Stimulated activated memory B cell treated with anti-CD40 and anti-IgM and Interleukin-4, amounts not matched to agents 10 μg/mL and 1 μg/mL and 100 μg/mL, for 72 hours (primary cell): ENCODE measurements around the gene RGP1.
A peak's percentile ranks its signal among the peaks of the same experiment; 100 is the strongest.

Source experiments
- ATAC-seq: fragments of 150-1000 bp; cut with Tn5 transposase; 2 replicates; pipeline ENCODE4 v1.10.0; 2021
- H3K27ac Mint-ChIP-seq: one replicate; pipeline ENCODE4 v1.8.0; 2022; ENCODE audit warnings: mild to moderate bottlenecking, mixed read lengths
- H3K27me3 Mint-ChIP-seq: one replicate; pipeline ENCODE4 v1.8.0; 2022; ENCODE audit warnings: mixed read lengths
- H3K36me3 Mint-ChIP-seq: one replicate; pipeline ENCODE4 v1.8.0; 2022; ENCODE audit warnings: mixed read lengths
- H3K4me1 Mint-ChIP-seq: one replicate; pipeline ENCODE4 v1.8.0; 2022; ENCODE audit warnings: mixed read lengths
- H3K4me3 Mint-ChIP-seq: one replicate; pipeline ENCODE4 v1.8.0; 2022; ENCODE audit warnings: mild to moderate bottlenecking, moderate library complexity, mixed read lengths
- H3K9me3 Mint-ChIP-seq: one replicate; pipeline ENCODE4 v1.8.0; 2022; ENCODE audit warnings: mixed read lengths

Gene RGP1

DNA sequence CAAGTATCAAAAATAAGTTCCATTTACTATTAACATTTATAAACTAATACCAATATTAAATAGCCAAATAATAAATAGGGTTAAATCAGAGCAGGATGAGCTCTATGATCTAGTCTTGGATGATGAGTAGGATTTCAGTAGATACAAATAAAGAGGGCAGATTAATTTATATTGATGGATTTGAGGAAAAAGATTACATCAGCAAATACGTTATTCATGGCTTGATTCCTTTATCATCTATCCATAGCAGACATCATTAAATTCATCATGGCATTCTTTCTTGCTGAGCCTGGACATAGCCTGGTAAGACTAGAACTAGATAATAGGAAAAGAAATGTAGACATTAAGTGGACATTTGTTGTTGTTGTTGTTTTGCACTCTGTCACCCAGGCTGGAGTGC, 18.4 kb downstream of the RGP1 start:
- Mint-ChIP-seq H3K9me3 (no peaks in the 10 kb centered on the region), H3K4me1 (peaks cover 6% of the 10 kb centered on the region), H3K36me3 (no peaks in the 10 kb centered on the region), H3K27me3 (no peaks in the 10 kb centered on the region), H3K4me3 (no peak overlapping the region), H3K27ac (no peak overlapping the region)
- no peak for ATAC-seq

DNA sequence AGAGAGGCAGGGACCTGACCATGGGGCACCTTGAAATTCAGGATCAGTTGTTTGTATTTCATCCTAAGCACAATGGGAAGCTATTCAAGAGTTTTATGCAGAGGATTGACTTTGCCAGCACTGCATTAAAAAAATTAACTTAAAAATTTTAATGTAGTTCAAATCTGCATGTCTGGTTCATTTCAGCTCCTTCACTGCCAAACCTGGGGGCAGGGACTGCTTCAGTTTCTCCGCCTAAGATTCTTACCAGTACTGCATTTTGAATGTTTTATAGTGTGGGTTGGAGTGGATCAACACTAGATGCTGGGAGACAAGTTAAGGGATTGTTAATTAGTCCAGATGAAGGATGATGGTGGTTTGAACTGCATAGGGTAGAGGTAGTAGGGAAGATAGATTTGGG, 20.7 kb downstream of the RGP1 start:
- no peak for ATAC-seq
- Mint-ChIP-seq H3K27me3 (no peaks in the 10 kb centered on the region), H3K4me3 (no peak overlapping the region), H3K9me3 (no peaks in the 10 kb centered on the region), H3K36me3 (no peaks in the 10 kb centered on the region), H3K27ac (no peak overlapping the region), H3K4me1 (peaks cover 1% of the 10 kb centered on the region)

DNA sequence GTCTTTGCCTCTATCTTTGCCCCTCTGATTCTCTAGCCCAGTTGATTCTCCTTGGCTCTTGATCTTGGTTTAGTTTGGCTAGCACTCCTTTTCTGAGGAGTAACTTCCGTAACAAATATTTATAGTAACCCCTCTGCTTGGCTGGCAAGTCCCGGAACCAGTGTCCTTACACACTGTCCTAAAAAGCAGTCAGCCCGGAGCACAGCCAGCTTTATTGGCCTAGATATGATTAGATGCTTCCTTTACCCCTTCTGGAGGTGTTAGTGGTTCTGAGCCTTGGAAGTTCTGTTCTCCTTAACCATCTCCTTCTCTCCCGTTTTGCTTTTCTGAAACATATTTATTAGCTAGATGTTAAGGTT, 22.0 kb downstream of the RGP1 start:
- no peaks in the 10 kb centered on the region for H3K36me3 Mint-ChIP-seq
- no peaks in the 10 kb centered on the region for H3K9me3 Mint-ChIP-seq
- H3K27ac Mint-ChIP-seq: no peak overlapping the region
- H3K4me3 Mint-ChIP-seq: no peak overlapping the region
- ATAC-seq: no peak
- no peaks in the 10 kb centered on the region for H3K27me3 Mint-ChIP-seq
- peaks cover 14% of the 10 kb centered on the region for H3K4me1 Mint-ChIP-seq

DNA sequence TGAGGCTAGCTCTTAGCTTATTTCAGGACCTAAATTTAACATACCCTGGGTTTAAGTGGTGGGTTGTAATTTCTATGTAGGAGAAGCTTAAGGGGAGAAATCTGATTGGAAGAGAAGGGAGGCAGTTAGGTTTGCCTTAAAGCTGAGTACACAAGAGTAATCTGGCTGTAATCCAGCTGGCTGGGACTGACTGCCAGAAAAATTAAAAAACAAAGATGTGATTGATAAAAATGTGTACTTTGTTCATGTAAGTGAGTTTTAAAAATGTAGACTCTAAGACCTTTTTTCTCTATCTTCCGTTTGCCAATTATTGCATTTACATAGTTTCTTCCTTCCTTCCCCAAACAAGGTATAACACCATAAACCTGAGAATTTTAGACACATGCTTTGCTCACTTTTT, 22.4 kb downstream of the RGP1 start:
- peaks cover 18% of the 10 kb centered on the region for H3K4me1 Mint-ChIP-seq
- H3K4me3 Mint-ChIP-seq: no peak overlapping the region
- H3K9me3 Mint-ChIP-seq: no peaks in the 10 kb centered on the region
- no peak overlapping the region for H3K27ac Mint-ChIP-seq
- H3K36me3 Mint-ChIP-seq: no peaks in the 10 kb centered on the region
- H3K27me3 Mint-ChIP-seq: no peaks in the 10 kb centered on the region
- ATAC-seq: no peak

DNA sequence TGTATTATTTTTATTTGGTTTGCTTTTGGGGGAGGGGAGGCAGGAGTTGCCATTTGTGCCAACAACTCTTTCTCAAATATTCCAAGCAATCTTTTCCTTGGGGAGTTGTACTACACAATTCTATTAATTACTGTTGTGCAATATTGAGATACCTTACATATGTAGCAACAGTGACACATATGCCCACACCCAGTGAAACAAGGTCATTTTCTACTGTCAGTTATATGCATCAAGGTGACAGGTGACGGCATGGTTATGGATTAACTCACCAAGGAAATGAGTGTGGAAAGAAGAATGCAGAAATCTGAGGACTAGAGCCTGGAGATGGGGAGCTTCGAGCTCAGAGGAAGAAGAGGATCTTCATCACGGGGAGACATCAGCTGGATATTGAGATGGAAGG, 22.9 kb downstream of the RGP1 start:
- Mint-ChIP-seq H3K9me3 (no peaks in the 10 kb centered on the region), H3K4me3 (no peak overlapping the region), H3K4me1 (peaks cover 18% of the 10 kb centered on the region), H3K27ac (no peak overlapping the region), H3K36me3 (no peaks in the 10 kb centered on the region), H3K27me3 (no peaks in the 10 kb centered on the region)
- no peak for ATAC-seq

DNA sequence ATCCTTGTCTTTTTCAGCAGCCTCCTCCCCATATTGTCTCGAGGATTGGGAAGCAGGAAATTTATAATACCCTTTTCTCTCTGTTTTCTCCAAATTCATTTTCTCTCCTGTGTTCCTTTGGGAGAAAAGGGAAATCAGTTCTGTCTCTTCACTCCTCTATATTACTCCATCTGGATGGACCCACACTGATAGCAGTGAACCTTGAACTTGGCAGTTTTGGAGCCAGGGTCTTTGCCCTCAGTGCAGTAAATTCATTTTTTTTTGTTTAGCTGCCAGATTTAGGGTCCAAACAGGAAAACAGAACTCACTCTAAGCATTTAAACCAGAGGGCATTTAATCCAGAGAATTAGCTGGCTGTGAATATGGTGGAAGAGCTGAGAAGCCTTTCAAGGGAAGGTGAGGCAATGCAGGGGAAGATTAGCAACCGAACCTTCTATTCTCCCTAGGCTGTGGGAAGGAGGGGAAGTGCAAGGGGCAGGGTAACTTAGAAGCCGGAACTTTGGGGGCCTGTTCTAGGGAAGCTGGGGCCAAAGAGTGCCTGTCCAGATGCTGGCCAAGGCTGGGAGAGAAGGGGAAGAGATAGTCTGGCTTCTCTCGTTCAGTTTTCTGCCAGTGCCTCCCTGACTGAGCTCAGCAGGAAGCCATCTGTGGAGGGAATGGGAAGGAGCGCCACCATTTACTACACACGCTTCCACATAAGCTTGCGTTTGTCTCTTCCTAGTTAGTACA, 26.0 kb downstream of the RGP1 start:
- ATAC-seq: no peak
- Mint-ChIP-seq H3K27me3 (no peaks in the 10 kb centered on the region), H3K36me3 (peaks cover 2% of the 10 kb centered on the region), H3K4me3 (no peak overlapping the region), H3K9me3 (no peaks in the 10 kb centered on the region), H3K4me1 (peaks cover 18% of the 10 kb centered on the region), H3K27ac (peak overlapping the region; percentile 81)

DNA sequence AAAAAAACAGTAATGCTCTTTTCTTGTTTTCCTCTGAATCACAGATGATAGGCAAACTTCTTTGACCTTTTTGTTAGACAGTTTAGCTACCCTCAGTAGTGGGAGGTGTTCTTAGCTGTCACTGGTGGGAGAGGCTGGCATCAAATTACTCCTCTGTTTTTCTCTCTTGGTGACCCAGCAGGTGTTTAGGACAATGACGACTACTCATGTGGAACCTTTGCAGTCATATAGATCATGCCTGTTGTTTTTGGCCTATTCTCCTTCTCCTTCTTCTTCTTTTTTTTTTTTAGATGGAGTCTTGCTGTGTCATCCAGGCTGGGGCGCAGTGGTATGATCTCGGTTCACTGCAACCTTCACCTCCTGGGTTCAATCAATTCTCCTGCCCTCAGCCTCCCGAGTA, 26.9 kb downstream of the RGP1 start:
- no peaks in the 10 kb centered on the region for H3K9me3 Mint-ChIP-seq
- H3K4me3 Mint-ChIP-seq: no peak overlapping the region
- peaks cover 8% of the 10 kb centered on the region for H3K36me3 Mint-ChIP-seq
- no peaks in the 10 kb centered on the region for H3K27me3 Mint-ChIP-seq
- H3K27ac Mint-ChIP-seq: peak overlapping the region; percentile 81
- peak; percentile 95 for ATAC-seq
- peaks cover 21% of the 10 kb centered on the region for H3K4me1 Mint-ChIP-seq

DNA sequence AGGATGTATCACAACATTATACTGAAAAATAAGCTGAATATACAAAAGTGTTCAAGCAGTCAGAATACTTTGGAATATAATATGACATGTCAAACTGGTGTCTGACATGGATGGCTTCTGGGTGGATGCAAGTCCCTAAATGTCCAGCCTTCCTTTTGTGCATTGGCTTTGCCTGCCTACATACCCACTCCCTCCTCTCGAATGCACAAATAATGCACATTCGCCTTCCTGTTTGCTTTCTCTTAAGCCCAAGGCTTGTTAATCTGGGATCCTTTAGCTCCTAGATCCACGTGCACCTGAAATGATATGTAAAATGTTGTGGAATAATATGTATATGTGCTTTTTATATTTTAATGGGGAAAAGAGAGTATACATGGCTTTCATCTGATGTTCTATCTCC, 29.4 kb downstream of the RGP1 start:
- H3K27me3 Mint-ChIP-seq: no peaks in the 10 kb centered on the region
- H3K9me3 Mint-ChIP-seq: no peaks in the 10 kb centered on the region
- peaks cover 24% of the 10 kb centered on the region for H3K4me1 Mint-ChIP-seq
- no peak overlapping the region for H3K4me3 Mint-ChIP-seq
- ATAC-seq: no peak
- H3K27ac Mint-ChIP-seq: no peak overlapping the region
- H3K36me3 Mint-ChIP-seq: peaks cover 13% of the 10 kb centered on the region

DNA sequence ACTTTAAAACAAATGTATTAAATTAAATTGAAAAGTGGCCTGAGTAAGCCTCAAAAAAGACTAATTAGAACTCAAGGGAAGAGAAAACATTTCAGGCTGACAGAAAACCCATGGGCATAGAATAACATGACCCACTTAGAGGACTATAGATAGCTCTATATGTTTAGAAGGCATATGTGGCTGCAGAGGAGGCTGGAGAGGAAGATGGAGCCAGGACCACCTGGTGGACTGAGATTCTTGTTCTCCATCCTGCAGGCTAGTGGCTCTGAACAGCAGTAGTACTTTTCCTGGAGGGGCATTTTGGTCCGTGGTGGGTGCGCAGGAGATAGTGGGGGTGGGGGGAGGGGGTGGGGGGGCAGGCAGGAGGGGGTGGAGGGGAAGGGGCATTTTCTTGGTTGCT, 32.0 kb downstream of the RGP1 start:
- peaks cover 10% of the 10 kb centered on the region for H3K4me1 Mint-ChIP-seq
- ATAC-seq: no peak
- no peak overlapping the region for H3K27ac Mint-ChIP-seq

DNA sequence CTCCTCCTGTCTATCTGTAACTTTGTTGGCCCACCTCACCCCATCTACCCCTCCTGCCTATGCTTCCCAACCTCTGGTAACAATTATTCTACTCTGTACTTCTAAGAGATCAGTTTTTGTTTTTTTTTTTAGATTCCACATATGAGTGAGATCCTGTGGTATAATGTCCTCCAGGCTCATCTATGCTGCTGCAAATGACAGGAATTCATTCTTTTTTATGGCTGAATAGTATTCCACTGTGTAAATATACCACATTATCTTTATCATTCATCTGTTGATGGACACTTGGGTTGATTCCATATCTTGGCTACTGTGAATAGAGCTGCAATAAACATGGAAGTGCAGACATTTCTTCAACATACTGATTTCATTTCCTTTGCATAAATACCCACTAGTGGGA, 34.3 kb downstream of the RGP1 start:
- Mint-ChIP-seq H3K36me3 (peaks cover 35% of the 10 kb centered on the region), H3K4me1 (peaks cover 6% of the 10 kb centered on the region), H3K9me3 (no peaks in the 10 kb centered on the region), H3K27ac (no peak overlapping the region), H3K27me3 (no peaks in the 10 kb centered on the region), H3K4me3 (no peak overlapping the region)
- ATAC-seq: no peak

More for the DNA sequence above, 32.0 kb downstream of the RGP1 start:
- Mint-ChIP-seq H3K4me3 (no peak overlapping the region), H3K27me3 (no peaks in the 10 kb centered on the region), H3K9me3 (no peaks in the 10 kb centered on the region), H3K36me3 (peaks cover 29% of the 10 kb centered on the region)

DNA sequence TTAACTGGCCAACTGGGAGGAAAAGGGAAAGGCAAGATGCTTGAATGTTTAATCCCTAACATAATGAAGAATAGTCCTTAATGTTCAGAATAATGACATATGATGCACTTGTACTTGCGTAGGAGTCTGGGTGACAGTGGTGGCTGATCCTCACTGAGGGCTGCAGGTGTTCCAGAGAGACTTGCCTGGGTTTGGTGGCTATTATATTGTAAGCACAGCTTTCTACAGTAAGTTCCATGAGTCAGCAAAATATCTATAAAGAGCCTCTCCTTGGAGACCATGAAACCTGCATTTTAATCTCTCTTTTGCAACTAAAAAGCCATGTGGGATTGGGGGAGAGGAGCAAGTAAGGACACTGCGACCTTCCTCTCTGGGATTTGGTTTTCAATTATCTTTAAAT, 40.5 kb downstream of the RGP1 start:
- H3K27ac Mint-ChIP-seq: no peak overlapping the region
- H3K27me3 Mint-ChIP-seq: peaks cover 12% of the 10 kb centered on the region
- H3K4me1 Mint-ChIP-seq: peaks cover 12% of the 10 kb centered on the region
- no peak overlapping the region for H3K4me3 Mint-ChIP-seq
- H3K36me3 Mint-ChIP-seq: peaks cover 30% of the 10 kb centered on the region
- H3K9me3 Mint-ChIP-seq: no peaks in the 10 kb centered on the region
- ATAC-seq: no peak

DNA sequence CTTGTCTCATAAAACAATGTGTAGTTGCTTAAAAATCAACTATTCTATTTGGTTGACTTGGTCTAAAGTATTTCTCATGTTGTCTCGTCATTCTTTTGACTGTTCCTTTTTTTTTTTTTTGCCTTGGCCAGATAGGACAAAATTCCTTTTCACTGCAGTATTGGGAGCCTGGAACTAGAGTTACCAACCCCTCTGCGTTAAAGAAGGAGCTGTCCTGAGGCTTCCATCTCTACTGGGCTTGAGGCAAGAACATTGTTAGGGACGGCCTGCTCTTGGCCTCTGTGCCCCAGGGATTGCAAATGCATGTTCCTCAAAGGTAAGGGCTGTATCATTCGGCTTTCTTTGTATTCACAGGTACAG, 40.9 kb downstream of the RGP1 start:
- no peak for ATAC-seq
- Mint-ChIP-seq H3K4me1 (peaks cover 12% of the 10 kb centered on the region), H3K4me3 (no peak overlapping the region), H3K9me3 (no peaks in the 10 kb centered on the region), H3K27me3 (peaks cover 12% of the 10 kb centered on the region), H3K36me3 (peaks cover 30% of the 10 kb centered on the region), H3K27ac (no peak overlapping the region)

DNA sequence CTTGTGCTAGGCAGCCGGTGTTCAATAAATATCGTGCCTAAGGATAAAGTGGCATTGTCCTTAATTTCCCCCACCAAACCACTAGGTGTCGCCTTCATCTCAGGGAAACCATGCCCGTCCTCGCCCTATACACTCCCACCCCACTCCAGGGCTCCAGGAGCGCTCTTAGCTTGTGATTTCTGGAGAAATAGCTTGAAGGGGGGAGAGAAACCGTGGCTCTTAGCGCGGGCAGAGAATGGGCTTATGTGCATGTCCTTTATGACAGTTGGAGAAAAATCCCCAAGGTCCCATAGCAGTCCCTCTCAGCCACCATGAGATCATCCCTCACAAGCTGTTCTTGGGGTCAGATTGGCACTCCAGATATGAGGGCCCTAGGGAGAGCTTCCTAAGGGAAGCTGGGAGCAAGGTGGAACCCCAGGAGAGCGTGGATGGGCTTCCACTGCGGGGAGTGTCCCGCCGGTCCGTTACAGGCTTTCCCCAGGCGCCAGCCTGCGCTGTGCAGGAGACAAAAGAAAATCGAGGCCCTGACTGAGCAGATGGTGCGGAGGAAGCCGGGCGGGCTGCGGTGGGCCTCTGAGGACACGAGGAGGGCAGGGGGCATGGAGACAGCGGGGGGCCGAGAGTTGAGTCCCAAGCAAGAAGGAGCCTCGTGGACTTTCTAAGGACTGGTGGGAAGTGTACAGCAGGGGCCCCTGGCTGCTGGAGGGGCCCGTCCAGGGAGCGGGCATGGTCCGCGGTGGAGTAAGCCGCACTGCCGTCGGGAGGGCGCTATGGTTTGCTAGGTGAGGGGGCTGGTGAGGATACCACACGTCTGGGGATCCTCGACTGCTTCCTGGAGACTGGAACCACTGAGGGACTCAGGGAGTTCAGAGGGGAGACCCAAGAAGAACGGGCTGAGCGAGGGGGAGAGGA, 41.6 kb downstream of the RGP1 start:
- peak overlapping the region; percentile 54 for H3K27ac Mint-ChIP-seq
- H3K9me3 Mint-ChIP-seq: no peaks in the 10 kb centered on the region
- H3K4me1 Mint-ChIP-seq: peaks cover 12% of the 10 kb centered on the region
- peaks cover 27% of the 10 kb centered on the region for H3K36me3 Mint-ChIP-seq
- peaks cover 12% of the 10 kb centered on the region for H3K27me3 Mint-ChIP-seq
- ATAC-seq: peak; percentile 78
- peak overlapping the region; percentile 63 for H3K4me3 Mint-ChIP-seq

DNA sequence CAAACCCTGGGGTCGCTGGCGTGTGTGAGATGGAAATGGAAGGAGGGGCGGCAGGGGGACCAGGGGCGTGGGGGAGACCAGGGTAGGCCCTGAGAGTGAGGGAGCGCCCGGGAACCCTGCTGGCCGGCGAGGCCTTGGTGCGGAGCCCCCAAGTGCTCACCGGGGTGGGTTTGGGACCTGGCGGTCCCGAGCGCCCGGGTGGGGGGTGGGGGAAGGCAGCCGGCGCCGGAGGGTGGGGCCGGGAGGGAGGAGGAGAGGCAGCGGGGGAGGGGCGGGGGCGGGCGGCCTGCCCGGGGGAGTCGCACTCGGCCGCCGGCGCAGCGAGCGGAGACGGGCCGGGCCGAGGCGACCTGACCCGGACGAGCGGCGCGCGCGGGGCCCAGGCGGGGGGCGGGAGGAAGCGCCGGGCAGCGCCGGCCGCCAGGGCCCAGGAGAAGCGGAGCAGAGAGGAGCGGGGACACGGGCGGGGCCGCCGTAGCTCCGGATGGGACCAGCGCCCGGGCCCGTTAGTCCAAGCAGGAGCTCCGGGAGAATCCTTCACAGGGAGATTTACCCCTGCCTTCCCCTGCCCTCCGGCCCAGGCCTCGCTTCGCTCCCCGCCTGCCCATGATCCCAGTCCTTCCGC, 42.3 kb downstream of the RGP1 start, which contains the start of gene NPR2:
TSS of gene NPR2 (plus strand) at position 295 of the 625 bp plus-strand sequence. CDS start 818 bp downstream, outside the sequence.
- ATAC-seq: peak; percentile 42
- Mint-ChIP-seq H3K4me1 (peaks cover 12% of the 10 kb centered on the region), H3K9me3 (no peaks in the 10 kb centered on the region), H3K27ac (peak within 1 kb of the TSS; percentile 54), H3K36me3 (peaks cover 20% of the 10 kb centered on the region), H3K27me3 (peaks cover 12% of the 10 kb centered on the region), H3K4me3 (peak within 1 kb of the TSS; percentile 63)

DNA sequence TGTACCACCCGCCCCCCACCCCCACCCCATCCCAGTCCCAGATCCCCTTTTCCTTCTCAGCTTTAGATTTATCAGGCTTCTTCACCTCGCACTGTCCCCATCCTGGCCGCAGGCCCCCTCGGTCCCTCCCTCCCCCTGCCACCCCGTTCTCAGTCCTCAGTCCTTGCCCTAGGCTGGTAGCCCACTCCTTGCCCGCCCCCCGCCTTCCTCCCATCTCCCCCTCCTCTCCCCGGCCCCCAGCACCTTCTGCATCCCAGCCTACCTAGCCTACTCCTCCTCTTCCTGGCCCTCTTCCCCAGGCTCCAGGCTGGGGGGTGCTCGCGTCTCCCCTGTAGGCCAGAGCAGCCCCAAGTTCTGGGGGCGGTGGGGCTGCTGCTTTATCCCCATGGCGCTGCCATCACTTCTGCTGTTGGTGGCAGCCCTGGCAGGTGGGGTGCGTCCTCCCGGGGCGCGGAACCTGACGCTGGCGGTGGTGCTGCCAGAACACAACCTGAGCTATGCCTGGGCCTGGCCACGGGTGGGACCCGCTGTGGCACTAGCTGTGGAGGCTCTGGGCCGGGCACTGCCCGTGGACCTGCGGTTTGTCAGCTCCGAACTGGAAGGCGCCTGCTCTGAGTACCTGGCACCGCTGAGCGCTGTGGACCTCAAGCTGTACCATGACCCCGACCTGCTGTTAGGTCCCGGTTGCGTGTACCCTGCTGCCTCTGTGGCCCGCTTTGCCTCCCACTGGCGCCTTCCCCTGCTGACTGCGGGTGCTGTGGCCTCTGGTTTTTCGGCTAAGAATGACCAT, 43.1 kb downstream of the RGP1 start:
- no peak for ATAC-seq
- Mint-ChIP-seq H3K9me3 (no peaks in the 10 kb centered on the region), H3K27me3 (peaks cover 12% of the 10 kb centered on the region), H3K27ac (no peak overlapping the region), H3K4me3 (no peak overlapping the region), H3K4me1 (peaks cover 12% of the 10 kb centered on the region), H3K36me3 (peaks cover 17% of the 10 kb centered on the region)
